CD4-positive, alpha-beta T cell treated with Interleukin-21 for 1 hour (primary cell): ENCODE results near the gene YTHDF1.
"Not testable (repeated sequence)": the region's sequence is repeated elsewhere in the genome, so short reads cannot be mapped to it uniquely, and the experiment has no call there.

ENCODE experiments used
- DNase-seq: peaks from one replicate; pipeline ENCODE4 v3.0.0-alpha.2; 2020

The YTHDF1 gene

DNA sequence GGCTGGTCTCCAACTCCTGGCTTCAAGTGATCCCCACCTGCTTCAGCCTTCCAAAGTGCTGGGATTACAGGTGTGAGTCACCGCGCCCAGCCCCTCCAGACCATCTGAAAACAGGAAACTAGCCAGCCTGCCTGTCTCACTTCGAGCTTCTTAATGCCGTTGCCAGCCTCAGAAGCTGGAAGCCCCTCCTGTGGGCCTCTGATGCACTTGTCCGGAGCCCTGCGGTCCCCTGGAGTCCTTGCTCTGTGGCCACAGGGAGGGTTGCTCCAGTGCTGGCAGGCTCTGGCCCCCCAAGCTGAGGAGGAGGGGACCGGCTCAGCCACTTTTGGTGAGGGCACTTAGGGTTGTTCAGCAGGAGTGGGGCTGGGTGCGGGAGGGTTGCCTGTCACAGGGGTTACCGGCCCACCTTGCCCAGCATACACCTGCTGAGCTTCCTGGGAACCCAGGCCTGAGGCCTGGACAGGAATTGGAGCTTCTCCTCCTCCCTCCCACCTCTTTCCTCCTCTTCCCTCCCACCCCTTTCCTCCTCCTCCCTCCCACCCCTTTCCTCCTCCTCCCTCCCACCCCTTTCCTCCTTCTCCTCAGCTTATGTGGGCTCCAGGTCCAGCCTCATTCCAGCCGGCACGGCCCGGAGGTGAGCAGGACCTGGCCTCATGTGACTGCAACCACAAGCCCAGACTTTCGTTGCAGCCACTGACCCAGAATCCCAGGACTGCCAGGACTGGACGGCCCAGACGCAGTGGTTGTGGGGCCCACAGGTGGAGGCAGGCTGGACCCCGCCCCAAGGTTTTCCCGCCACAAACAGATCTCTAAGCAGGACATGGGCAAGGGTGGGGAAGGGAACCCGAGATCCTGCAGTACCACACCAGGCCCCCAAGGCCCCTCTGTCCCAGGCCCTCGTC, 10.4 kb upstream of the YTHDF1 start:
- DNase-seq: no peak

GRCh38 chr20:63225082-63225454, 9.1 kb upstream of the YTHDF1 start:
- no peak for DNase-seq

DNA sequence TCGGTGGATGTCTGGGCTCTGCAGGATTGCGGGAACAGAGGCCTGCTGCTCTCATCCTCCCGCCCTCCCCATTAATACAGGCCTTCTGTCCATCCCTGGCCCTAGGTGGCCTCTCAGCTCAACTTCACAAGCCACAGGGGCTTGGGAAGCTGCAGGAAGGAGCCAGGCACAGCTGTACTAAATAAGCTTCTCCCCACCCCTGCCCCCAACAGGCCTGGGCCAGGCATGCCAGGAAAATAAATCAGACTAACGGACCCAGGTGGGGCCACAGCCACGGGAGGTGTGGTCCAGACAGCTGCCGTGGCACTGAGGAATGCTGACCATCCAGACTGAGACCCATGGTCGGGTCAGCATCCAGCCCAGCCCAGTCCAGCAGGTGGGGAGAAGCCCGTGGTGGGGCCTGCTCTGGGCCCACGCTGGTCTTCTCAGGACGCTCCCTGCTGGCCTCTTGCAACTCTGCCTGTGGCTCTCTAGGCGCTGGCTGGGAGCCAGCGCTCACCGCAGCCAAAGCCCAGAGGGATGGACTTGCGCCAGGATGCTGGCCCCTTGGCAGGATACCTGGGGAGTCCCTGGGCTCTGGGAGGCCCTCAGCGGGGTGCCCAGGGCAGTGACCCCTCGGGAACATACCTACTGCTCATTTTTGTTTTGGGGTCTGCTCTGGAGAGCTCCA, 8.6 kb upstream of the YTHDF1 start:
- DNase-seq: no peak

- DNase-seq: no peak
These were observed 7.9 kb upstream of the YTHDF1 start for GRCh38 chr20:63223826-63224207.

GRCh38 chr20:63223121-63223825, 7.3 kb upstream of the YTHDF1 start:
- DNase-seq: peak; percentile 52

DNA sequence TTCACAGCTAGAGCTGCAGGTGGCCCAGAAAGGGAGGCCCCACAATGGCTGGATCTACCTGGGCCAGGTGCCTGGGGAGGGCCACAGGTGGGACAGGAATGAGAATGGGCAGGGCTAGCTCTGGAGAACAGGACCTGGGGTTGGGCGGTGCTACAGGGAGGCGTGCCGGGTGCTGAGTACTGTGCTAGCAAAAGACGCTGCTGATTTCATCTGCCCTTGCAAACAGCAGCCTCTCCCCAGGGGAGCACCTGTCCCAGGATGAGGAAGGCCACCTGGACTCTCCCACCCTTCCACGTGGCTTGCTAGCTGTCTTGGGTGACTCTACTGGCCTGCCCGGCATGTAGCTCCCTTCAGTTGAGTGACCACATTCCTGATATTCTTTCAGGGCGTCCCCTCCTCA, 6.6 kb upstream of the YTHDF1 start:
- DNase-seq: no peak

GRCh38 chr20:63221400-63222053, 5.6 kb upstream of the YTHDF1 start:
- DNase-seq: not testable (repeated sequence)

GRCh38 chr20:63220696-63221399, 4.9 kb upstream of the YTHDF1 start:
- no peak for DNase-seq

- DNase-seq: no peak
These were observed 4.1 kb upstream of the YTHDF1 start for GRCh38 chr20:63219866-63220521.

DNA sequence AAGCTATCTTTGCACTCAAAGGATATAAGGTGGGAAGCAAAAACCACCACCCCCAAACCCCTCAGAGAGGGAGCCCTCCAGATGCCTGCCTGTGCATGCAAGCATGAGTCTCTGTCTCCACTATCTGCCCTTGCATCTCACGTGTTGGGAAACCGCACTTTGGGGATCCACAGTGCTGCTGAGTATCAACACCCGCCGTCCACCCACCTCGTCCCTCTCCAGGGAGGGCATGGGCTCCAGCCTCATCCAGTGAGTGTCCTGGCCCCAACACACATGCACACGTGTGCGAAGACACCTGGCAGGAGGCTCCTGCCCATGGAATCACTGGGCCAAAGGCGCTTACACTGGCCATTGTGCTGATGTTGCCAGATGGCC, 3.5 kb upstream of the YTHDF1 start:
- DNase-seq: no peak

- no peak for DNase-seq
These were observed 2.9 kb upstream of the YTHDF1 start for GRCh38 chr20:63218701-63219446.

- DNase-seq: no peak
These were observed 1.8 kb upstream of the YTHDF1 start for GRCh38 chr20:63217706-63218105.

GRCh38 chr20:63216849-63217471, 1.0 kb upstream of the YTHDF1 start:
- no peak for DNase-seq

DNA sequence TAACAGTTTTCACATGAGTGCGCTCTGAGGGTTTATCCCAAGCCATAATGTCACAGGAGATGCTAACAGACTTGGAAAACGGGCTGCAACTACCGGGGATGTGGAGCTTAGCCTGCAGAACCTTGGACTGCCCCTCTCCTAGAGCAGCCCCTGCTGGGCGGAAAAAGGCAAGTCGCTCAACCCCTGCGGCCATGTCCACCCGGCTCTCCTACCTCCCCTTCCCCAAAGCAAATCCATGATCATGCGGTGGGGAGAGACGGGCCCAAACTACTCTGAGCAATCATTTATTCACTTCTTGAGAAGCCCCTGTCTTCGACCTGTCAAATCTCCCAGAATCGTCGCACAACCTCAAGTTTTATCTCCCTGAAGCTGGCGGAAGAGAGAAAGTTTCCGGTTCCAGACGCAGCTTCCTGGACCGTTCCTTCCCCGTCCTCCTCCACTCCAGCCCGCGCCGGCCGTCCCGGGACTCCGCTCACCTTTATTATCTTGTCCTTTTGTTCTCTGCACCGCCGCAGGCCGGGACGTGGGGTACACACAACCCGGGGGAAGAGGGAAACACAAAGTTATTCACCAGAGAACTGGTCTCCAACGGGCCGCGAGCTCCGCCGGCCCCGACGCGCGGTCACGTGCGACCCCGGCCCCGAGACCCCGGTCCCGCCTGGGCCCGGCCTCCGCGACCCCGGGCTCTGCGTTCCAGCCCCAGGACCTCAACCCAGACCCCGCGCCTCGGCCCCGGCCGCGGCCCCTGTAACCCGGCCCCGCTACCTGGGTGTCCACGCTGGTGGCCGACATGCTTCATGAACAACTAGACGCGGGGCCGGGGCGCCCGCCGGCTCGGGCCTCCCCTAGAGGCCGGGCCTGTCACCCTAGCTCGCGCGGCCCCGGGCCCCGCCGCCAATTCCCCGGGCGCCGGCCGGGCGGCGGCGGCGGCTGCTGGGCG, 560 bp downstream of the YTHDF1 start:
- peak; percentile 20 for DNase-seq

DNA sequence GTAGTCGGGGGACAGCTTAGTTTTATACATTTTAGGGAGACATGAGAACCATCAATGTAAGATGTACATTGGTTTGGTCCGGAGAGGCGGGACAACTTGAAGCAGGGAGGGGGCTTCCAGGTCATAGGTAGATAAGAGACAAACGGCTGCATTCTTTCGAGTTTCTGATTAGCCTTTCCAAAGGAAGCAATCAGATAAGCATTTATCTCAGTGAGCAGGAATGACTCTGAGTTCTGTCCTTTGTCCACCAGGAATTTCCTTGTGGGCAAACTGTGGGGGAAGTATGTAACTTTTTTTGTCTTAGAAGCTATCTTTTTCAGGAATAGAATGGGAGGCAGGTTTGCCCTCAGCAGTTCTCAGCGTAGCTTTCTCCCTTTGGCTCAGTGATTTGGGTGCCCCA, 1.4 kb downstream of the YTHDF1 start:
- DNase-seq: no peak

GRCh38 chr20:63212792-63213191, 3.1 kb downstream of the YTHDF1 start:
- no peak for DNase-seq

DNA sequence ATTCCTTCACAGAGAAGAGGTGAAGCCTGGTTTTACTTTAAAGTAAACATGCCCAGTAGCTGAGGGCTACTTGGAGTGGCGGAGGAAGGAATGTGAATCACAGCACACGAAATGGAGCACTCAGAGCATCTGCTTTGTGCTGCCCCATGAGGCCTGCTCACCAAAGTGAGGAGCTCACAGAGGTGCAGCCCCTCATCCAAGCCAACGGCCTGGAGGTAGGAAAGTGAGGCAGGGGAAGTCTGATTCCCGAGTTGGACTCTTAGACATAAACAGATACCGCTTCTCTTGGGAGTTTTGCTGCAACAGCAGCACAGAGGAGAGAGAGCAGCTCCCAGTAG, 3.6 kb downstream of the YTHDF1 start:
- no peak for DNase-seq

- DNase-seq: no peak
These were observed 5.8 kb downstream of the YTHDF1 start for GRCh38 chr20:63210011-63210605.

GRCh38 chr20:63208346-63208909, 7.5 kb downstream of the YTHDF1 start:
- DNase-seq: no peak
